ENCODE results near the gene P2RY4. TPM values are rescaled to one million over a fixed set of nuclear protein-coding genes. Genes with fewer than 3 reads are reported as not detected.

P2RY4 gene
- total and polyA plus RNA-seq, 2 of the 4 experiments (the other 2 are of a cell fraction), result 0.14 TPM; not detected in 1

GRCh38 chrX:70281951-70282350 is 21.9 kb upstream of the P2RY4 start, which contains the start of gene RAB41:
RAB41 (plus strand) TSS chrX:70282172; CDS start chrX:70282218, 46 bp downstream.
- ChIA-PET CTCF (no interaction called here), POLR2A (ENCODE audit: unreplicated experiment) (no interaction called here)
- dilution Hi-C loops (cut with HindIII; ENCODE audit: low sequenced_read_pairs, unreplicated experiment), result no loop called here
- no TSS peak for BruUV-seq (replicated peaks)
- WGBS, 2 experiments (ENCODE audit: extremely low coverage in 2 of 2, insufficient read length in 1 of 2), result 94% methylated on average over 13 of the region's 21 CpGs; no CpG with 5 or more reads in 1 of the 2 experiments
- H3K79me1 ChIP-seq (ENCODE audit: low read depth in 1 of 2, low read length in 2 of 2), result no peaks in the 10 kb centered on the region
- no peak within 1 kb of the TSS for H3K56ac ChIP-seq (ENCODE audit: extremely low read depth, insufficient read depth, low read length)
- no peak within 1 kb of the TSS for H3K4me3 ChIP-seq (ENCODE audit: insufficient read depth, low read depth, low read length)
- no peak within 1 kb of the TSS for H2BK15ac ChIP-seq (ENCODE audit: low read depth, low read length)
- no peaks in the 10 kb centered on the region; the same call in 1 of the 2 replicates for H3K36me3 ChIP-seq (ENCODE audit: control insufficient read depth, insufficient read depth, low read length)
- H4K20me1 ChIP-seq (ENCODE audit: insufficient read depth, low read length), result no peaks in the 10 kb centered on the region
- no peak for DNase-seq
- H3K4ac ChIP-seq (ENCODE audit: low read depth, low read length), result no peak within 1 kb of the TSS
- no peaks in the 10 kb centered on the region; the same call in 1 of the 2 replicates for H3K9me3 ChIP-seq (ENCODE audit: control insufficient read depth, insufficient read depth, low read length)
- H4K8ac ChIP-seq (ENCODE audit: low read depth in 2 of 2, low read length in 2 of 2), result no peak within 1 kb of the TSS
- in situ Hi-C loops (cut with MboI; ENCODE audit: low sequenced_read_pairs), result no loop called here
- no peak within 1 kb of the TSS for H2BK120ac ChIP-seq (ENCODE audit: low read depth, low read length)
- no peak within 1 kb of the TSS for H2BK20ac ChIP-seq (ENCODE audit: low read depth, low read length)
- H3K27ac ChIP-seq (ENCODE audit: insufficient read depth, low read length), result no peak within 1 kb of the TSS
- no peak for TF ChIP-seq SMC3 (IDR thresholded peaks at IDR 0.05; ENCODE audit: low read depth, low read length)
- TF ChIP-seq BHLHE40 (IDR thresholded peaks at IDR 0.05; ENCODE audit: low read depth, low read length), result no peak
- TF ChIP-seq RAD21 (IDR thresholded peaks at IDR 0.05; ENCODE audit: low read length), result no peak
- no peak for TF ChIP-seq NFE2L2 (IDR thresholded peaks at IDR 0.05; ENCODE audit: low read depth, low read length)
- no peak for TF ChIP-seq CHD1 (IDR thresholded peaks at IDR 0.05; ENCODE audit: low read depth, low read length)
- TF ChIP-seq MAFK (IDR thresholded peaks at IDR 0.05; ENCODE audit: low read depth, low read length), result no peak
- TF ChIP-seq RCOR1 (IDR thresholded peaks at IDR 0.05; ENCODE audit: insufficient replicate concordance, low read length), result no peak
- no peak for TF ChIP-seq CEBPB (IDR thresholded peaks at IDR 0.05; ENCODE audit: low read depth, low read length)
- TF ChIP-seq, protein P1, sequence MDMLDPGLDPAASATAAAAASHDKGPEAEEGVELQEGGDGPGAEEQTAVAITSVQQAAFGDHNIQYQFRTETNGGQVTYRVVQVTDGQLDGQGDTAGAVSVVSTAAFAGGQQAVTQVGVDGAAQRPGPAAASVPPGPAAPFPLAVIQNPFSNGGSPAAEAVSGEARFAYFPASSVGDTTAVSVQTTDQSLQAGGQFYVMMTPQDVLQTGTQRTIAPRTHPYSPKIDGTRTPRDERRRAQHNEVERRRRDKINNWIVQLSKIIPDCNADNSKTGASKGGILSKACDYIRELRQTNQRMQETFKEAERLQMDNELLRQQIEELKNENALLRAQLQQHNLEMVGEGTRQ (IDR thresholded peaks at IDR 0.05; ENCODE audit: low read depth, low read length), result no peak
- no peak for TF ChIP-seq MAZ (IDR thresholded peaks at IDR 0.05; ENCODE audit: borderline replicate concordance, low read depth, low read length)
- TF ChIP-seq, protein P2, sequence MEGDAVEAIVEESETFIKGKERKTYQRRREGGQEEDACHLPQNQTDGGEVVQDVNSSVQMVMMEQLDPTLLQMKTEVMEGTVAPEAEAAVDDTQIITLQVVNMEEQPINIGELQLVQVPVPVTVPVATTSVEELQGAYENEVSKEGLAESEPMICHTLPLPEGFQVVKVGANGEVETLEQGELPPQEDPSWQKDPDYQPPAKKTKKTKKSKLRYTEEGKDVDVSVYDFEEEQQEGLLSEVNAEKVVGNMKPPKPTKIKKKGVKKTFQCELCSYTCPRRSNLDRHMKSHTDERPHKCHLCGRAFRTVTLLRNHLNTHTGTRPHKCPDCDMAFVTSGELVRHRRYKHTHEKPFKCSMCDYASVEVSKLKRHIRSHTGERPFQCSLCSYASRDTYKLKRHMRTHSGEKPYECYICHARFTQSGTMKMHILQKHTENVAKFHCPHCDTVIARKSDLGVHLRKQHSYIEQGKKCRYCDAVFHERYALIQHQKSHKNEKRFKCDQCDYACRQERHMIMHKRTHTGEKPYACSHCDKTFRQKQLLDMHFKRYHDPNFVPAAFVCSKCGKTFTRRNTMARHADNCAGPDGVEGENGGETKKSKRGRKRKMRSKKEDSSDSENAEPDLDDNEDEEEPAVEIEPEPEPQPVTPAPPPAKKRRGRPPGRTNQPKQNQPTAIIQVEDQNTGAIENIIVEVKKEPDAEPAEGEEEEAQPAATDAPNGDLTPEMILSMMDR (conservative IDR thresholded peaks at IDR 0.05; ENCODE audit: low read depth, low read length), result no peak
- no peak for TF ChIP-seq MXI1 (IDR thresholded peaks at IDR 0.05; ENCODE audit: borderline replicate concordance, low read depth, low read length)
- TF ChIP-seq FOS (IDR thresholded peaks at IDR 0.05; ENCODE audit: low read depth, low read length), result no peak
- TF ChIP-seq ELK1 (IDR thresholded peaks at IDR 0.05; ENCODE audit: borderline replicate concordance, low read depth, low read length), result no peak
- no peak for TF ChIP-seq POLR2A (IDR thresholded peaks at IDR 0.05; ENCODE audit: low read depth, low read length)
- no peak within 1 kb of the TSS for H4K5ac ChIP-seq (ENCODE audit: low read depth, low read length)
- H2BK5ac ChIP-seq (ENCODE audit: low read depth, low read length, poor library complexity, severe bottlenecking), result no peak within 1 kb of the TSS
- no peak within 1 kb of the TSS for H3K23ac ChIP-seq (ENCODE audit: low read depth, low read length)
- no peak for ATAC-seq (ENCODE audit: low read depth)
- no peak within 1 kb of the TSS for H2AK5ac ChIP-seq (ENCODE audit: low read depth, low read length)
- no peak within 1 kb of the TSS for H2AFZ ChIP-seq (replicated peaks; ENCODE audit: low read length, poor library complexity)
- no peaks in the 10 kb centered on the region for H3K4me1 ChIP-seq (ENCODE audit: control insufficient read depth, insufficient read depth, low read length)
- no peak within 1 kb of the TSS for H4K91ac ChIP-seq (ENCODE audit: insufficient read depth, low read depth, low read length)
- intact Hi-C loops (cut with micrococcal nuclease), result no loop called here
- H3K9me1 ChIP-seq (ENCODE audit: insufficient read depth, low read length), result no peaks in the 10 kb centered on the region
- H2AK9ac ChIP-seq (replicated peaks; ENCODE audit: low read depth, low read length, poor library complexity), result no peak within 1 kb of the TSS
- no peak within 1 kb of the TSS for H3K9ac ChIP-seq (ENCODE audit: low read depth, low read length)
- H3K4me2 ChIP-seq (ENCODE audit: low read depth, low read length), result no peak within 1 kb of the TSS
- H3K27me3 ChIP-seq (ENCODE audit: control insufficient read depth, insufficient read depth, low read length), result no peaks in the 10 kb centered on the region; the same call in 1 of the 2 replicates
- H3K14ac ChIP-seq (replicated peaks; ENCODE audit: low read depth, low read length), result no peak within 1 kb of the TSS
- H3K18ac ChIP-seq (ENCODE audit: low read depth, low read length), result no peak within 1 kb of the TSS

Data from IMR-90 (cell line).